ENCODE data around the gene ZNF436.

- TF ChIP-seq CTCF (IDR thresholded peaks at IDR 0.05; ENCODE audit: insufficient read depth, low read length, poor library complexity, severe bottlenecking) (no peak), EZH2phosphoT487 (conservative IDR thresholded peaks at IDR 0.05; ENCODE audit: low read length) (no peak)
These were observed 1.3 kb upstream of the ZNF436 start for GRCh38 chr1:23370709-23371584.
